ENCODE data around the gene DRICH1.

DNA sequence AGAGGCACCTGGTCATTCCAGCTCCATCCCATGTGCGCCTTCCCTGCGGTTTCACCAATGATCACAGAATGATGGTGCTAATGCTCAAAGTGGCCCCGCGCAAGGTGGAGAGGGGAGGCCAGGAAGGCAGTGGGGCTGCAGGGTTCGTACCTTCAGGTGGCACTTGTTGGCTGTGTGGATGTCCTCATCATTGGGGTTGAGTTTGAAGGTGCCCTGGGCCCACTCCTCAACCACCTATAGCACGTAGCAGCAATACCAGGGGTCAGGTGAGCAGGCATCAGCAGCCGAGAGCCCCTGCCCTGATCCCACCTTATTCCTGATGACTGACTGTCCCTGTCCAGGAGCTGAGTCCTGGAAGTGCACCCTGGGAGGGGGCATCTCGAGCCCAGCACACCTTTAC lies 20.6 kb upstream of the DRICH1 start:
- TF ChIP-seq, protein P1, sequence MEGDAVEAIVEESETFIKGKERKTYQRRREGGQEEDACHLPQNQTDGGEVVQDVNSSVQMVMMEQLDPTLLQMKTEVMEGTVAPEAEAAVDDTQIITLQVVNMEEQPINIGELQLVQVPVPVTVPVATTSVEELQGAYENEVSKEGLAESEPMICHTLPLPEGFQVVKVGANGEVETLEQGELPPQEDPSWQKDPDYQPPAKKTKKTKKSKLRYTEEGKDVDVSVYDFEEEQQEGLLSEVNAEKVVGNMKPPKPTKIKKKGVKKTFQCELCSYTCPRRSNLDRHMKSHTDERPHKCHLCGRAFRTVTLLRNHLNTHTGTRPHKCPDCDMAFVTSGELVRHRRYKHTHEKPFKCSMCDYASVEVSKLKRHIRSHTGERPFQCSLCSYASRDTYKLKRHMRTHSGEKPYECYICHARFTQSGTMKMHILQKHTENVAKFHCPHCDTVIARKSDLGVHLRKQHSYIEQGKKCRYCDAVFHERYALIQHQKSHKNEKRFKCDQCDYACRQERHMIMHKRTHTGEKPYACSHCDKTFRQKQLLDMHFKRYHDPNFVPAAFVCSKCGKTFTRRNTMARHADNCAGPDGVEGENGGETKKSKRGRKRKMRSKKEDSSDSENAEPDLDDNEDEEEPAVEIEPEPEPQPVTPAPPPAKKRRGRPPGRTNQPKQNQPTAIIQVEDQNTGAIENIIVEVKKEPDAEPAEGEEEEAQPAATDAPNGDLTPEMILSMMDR (IDR thresholded peaks at IDR 0.05) = no peak
- TF ChIP-seq POLR2A (IDR thresholded peaks at IDR 0.05; ENCODE audit: low read depth) (no peak), POLR2AphosphoS5 (IDR thresholded peaks at IDR 0.05) (no peak)
